HG03460 (cell line): ENCODE data around the gene HSPA12B.

Experiments used
- ATAC-seq: cut with Tn5 transposase; IDR thresholded peaks from one replicate; pipeline ENCODE4 v1.9.1; 2021; ENCODE audit not compliant: unreplicated experiment

The HSPA12B gene

GRCh38 chr20:3732327-3733118, at the start of gene HSPA12B:
TSS of gene HSPA12B (plus strand) at chr20:3732685. CDS start at chr20:3738675, 5,990 bp downstream.
- no peak for ATAC-seq

GRCh38 chr20:3685341-3685740, 47.1 kb upstream of the HSPA12B start:
- ATAC-seq: no peak

- no peak for ATAC-seq
These were observed 46.1 kb upstream of the HSPA12B start for GRCh38 chr20:3686421-3686820.

GRCh38 chr20:3686867-3687321, 45.6 kb upstream of the HSPA12B start:
- ATAC-seq: no peak

GRCh38 chr20:3687655-3688054, 44.8 kb upstream of the HSPA12B start:
- ATAC-seq: no peak

- no peak for ATAC-seq
These were observed 42.5 kb upstream of the HSPA12B start for GRCh38 chr20:3689978-3690377.

GRCh38 chr20:3690413-3690812, 42.1 kb upstream of the HSPA12B start:
- no peak for ATAC-seq

- ATAC-seq: no peak
These were observed 41.2 kb upstream of the HSPA12B start for GRCh38 chr20:3691306-3691705.

- no peak for ATAC-seq
These were observed 40.6 kb upstream of the HSPA12B start for GRCh38 chr20:3691897-3692296.

GRCh38 chr20:3692706-3693294, 39.7 kb upstream of the HSPA12B start:
- ATAC-seq: no peak

GRCh38 chr20:3693376-3693775, 39.1 kb upstream of the HSPA12B start:
- ATAC-seq: no peak

- ATAC-seq: no peak
These were observed 37.6 kb upstream of the HSPA12B start for GRCh38 chr20:3694864-3695263.

GRCh38 chr20:3696200-3696599, 36.3 kb upstream of the HSPA12B start:
- no peak for ATAC-seq

GRCh38 chr20:3696745-3697587, 35.5 kb upstream of the HSPA12B start:
- ATAC-seq: no peak

GRCh38 chr20:3697588-3698305, 34.7 kb upstream of the HSPA12B start:
- no peak for ATAC-seq

GRCh38 chr20:3698591-3699001, 33.9 kb upstream of the HSPA12B start:
- ATAC-seq: no peak

- no peak for ATAC-seq
These were observed 33.4 kb upstream of the HSPA12B start for GRCh38 chr20:3699037-3699436.

GRCh38 chr20:3701061-3701998, 31.2 kb upstream of the HSPA12B start:
- no peak for ATAC-seq

GRCh38 chr20:3702611-3703391, 29.7 kb upstream of the HSPA12B start:
- no peak for ATAC-seq
